ENCODE data around the gene LONRF2. TPM values are rescaled to one million over a fixed set of nuclear protein-coding genes. Genes with fewer than 3 reads are reported as not detected.

The LONRF2 gene
- total and polyA plus RNA-seq, 2 of the 4 experiments (the other 2 are of a cell fraction): 0.19 to 0.54 TPM

GRCh38 chr2:100239486-100240210, 82.7 kb downstream of the LONRF2 start:
- no peak overlapping the region for H2AK5ac ChIP-seq (ENCODE audit: low read depth, low read length)
- WGBS, 2 experiments (ENCODE audit: extremely low coverage in 2 of 2, insufficient read length in 1 of 2): 79% methylated on average over 4 of the region's 12 CpGs; no CpG with 5 or more reads in 1 of the 2 experiments
- no TSS peak for BruUV-seq (replicated peaks)
- no peak overlapping the region for H3K4ac ChIP-seq (ENCODE audit: low read depth, low read length)
- H3K79me1 ChIP-seq (ENCODE audit: low read depth in 1 of 2, low read length in 2 of 2): no peaks in the 10 kb centered on the region
- dilution Hi-C loops (cut with HindIII; ENCODE audit: low sequenced_read_pairs, unreplicated experiment): no loop called here
- POLR2A ChIA-PET (ENCODE audit: unreplicated experiment): no interaction called here
- H3K14ac ChIP-seq (replicated peaks; ENCODE audit: low read depth, low read length): no peak overlapping the region
- DNase-seq (no peak), ATAC-seq (ENCODE audit: low read depth) (no peak)
- peak overlapping the region; percentile 29; the same call in 1 of the 2 replicates for H2BK20ac ChIP-seq (ENCODE audit: low read depth, low read length)
- no peaks in the 10 kb centered on the region for H4K20me1 ChIP-seq (ENCODE audit: insufficient read depth, low read length)
- peaks cover 1% of the 10 kb centered on the region for H3K9me3 ChIP-seq (ENCODE audit: control insufficient read depth, insufficient read depth, low read length)
- H3K4me3 ChIP-seq (ENCODE audit: insufficient read depth, low read depth, low read length): no peak overlapping the region
- no peak overlapping the region for H2AFZ ChIP-seq (replicated peaks; ENCODE audit: low read length, poor library complexity)
- H4K8ac ChIP-seq (ENCODE audit: low read depth in 2 of 2, low read length in 2 of 2): no peak overlapping the region
- intact Hi-C loops (cut with micrococcal nuclease): loop anchor here (5.0 to 10.0 kb wide), 4 partner anchors 227 to 592 kb away; no protein-coding TSS in a partner anchor
- no peak overlapping the region for H3K27ac ChIP-seq (ENCODE audit: insufficient read depth, low read length)
- H3K9ac ChIP-seq (ENCODE audit: low read depth, low read length): no peak overlapping the region
- H3K36me3 ChIP-seq (ENCODE audit: control insufficient read depth, insufficient read depth, low read length): no peaks in the 10 kb centered on the region
- no peak overlapping the region for H3K56ac ChIP-seq (ENCODE audit: extremely low read depth, insufficient read depth, low read length)
- H4K91ac ChIP-seq (ENCODE audit: insufficient read depth, low read depth, low read length): no peak overlapping the region
- H2BK120ac ChIP-seq (ENCODE audit: low read depth, low read length): no peak overlapping the region
- H3K23ac ChIP-seq (ENCODE audit: low read depth, low read length): no peak overlapping the region
- no peaks in the 10 kb centered on the region for H3K27me3 ChIP-seq (ENCODE audit: control insufficient read depth, insufficient read depth, low read length)
- H3K18ac ChIP-seq (ENCODE audit: low read depth, low read length): no peak overlapping the region
- no peak overlapping the region for H2BK5ac ChIP-seq (ENCODE audit: low read depth, low read length, poor library complexity, severe bottlenecking)
- H3K9me1 ChIP-seq (ENCODE audit: insufficient read depth, low read length): peaks cover 3% of the 10 kb centered on the region; the same call in 1 of the 2 replicates
- peaks cover 9% of the 10 kb centered on the region for H3K4me1 ChIP-seq (ENCODE audit: control insufficient read depth, insufficient read depth, low read length)
- no peak overlapping the region for H4K5ac ChIP-seq (ENCODE audit: low read depth, low read length)
- H2BK15ac ChIP-seq (ENCODE audit: low read depth, low read length): no peak overlapping the region
- in situ Hi-C loops (cut with MboI; ENCODE audit: low sequenced_read_pairs): loop anchor here (10.0 kb wide), 1 partner anchor 515 kb away; no protein-coding TSS in a partner anchor
- H2AK9ac ChIP-seq (replicated peaks; ENCODE audit: low read depth, low read length, poor library complexity): no peak overlapping the region
- CTCF ChIA-PET: no interaction called here
- H3K4me2 ChIP-seq (ENCODE audit: low read depth, low read length): no peak overlapping the region
- TF ChIP-seq FOS (IDR thresholded peaks at IDR 0.05; ENCODE audit: low read depth, low read length): no peak
- no peak for TF ChIP-seq ELK1 (IDR thresholded peaks at IDR 0.05; ENCODE audit: borderline replicate concordance, low read depth, low read length)
- TF ChIP-seq CEBPB (IDR thresholded peaks at IDR 0.05; ENCODE audit: low read depth, low read length): no peak
- no peak for TF ChIP-seq RFX5 (IDR thresholded peaks at IDR 0.05; ENCODE audit: low read depth, low read length)
- no peak for TF ChIP-seq MXI1 (IDR thresholded peaks at IDR 0.05; ENCODE audit: borderline replicate concordance, low read depth, low read length)
- TF ChIP-seq NFE2L2 (IDR thresholded peaks at IDR 0.05; ENCODE audit: low read depth, low read length): no peak
- no peak for TF ChIP-seq CTCF (conservative IDR thresholded peaks at IDR 0.05; ENCODE audit: low read depth, low read length)
- TF ChIP-seq CHD1 (IDR thresholded peaks at IDR 0.05; ENCODE audit: low read depth, low read length): no peak
- no peak for TF ChIP-seq RCOR1 (IDR thresholded peaks at IDR 0.05; ENCODE audit: insufficient replicate concordance, low read length)
- no peak for TF ChIP-seq USF2 (IDR thresholded peaks at IDR 0.05; ENCODE audit: low read depth, low read length)
- TF ChIP-seq MAZ (IDR thresholded peaks at IDR 0.05; ENCODE audit: borderline replicate concordance, low read depth, low read length): no peak

Data from IMR-90 (cell line).